Measurements from ENCODE around the gene IL10RB. TPM values are rescaled to one million over a fixed set of nuclear protein-coding genes. Genes with fewer than 3 reads are reported as not detected.

Gene IL10RB
- total and polyA plus RNA-seq, 2 of the 13 experiments (the other 11 are each of a cell fraction or from before 2014, with no cell fraction given): 17.4 to 18.2 TPM

DNA sequence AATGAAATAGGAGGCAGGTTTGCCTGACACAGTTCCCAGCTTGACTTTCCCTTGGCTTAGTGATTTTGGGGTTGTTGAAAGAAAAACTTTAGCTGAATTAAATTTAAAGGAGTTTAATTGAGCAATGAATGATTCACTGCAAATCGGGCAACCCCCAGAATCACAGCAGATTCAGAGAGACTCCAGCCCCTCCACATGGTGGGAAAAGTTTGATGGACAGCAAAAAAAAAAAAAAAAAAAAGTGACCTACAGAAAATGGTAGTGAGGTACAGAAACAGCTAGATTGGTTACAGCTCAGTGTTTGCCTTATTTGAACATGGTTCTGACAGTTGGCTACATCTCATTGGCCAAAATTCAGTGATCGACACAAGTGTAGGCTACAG is 49.0 kb upstream of the IL10RB start:
- no TSS peak for BruUV-seq (replicated peaks)
- Histone ChIP-seq H3K9ac (ENCODE audit: insufficient read depth, low read depth, low read length) (no peak overlapping the region), H3K27me3 (ENCODE audit: control insufficient read depth in 1 of 2, insufficient read depth in 2 of 2, low read length in 2 of 2) (no peaks in the 10 kb centered on the region), H2AFZ (ENCODE audit: low read length) (no peak overlapping the region), H3K9me3 (ENCODE audit: low read length) (no peaks in the 10 kb centered on the region), H3K79me2 (ENCODE audit: insufficient read depth, low read length) (no peaks in the 10 kb centered on the region), H3K4me1 (ENCODE audit: insufficient read depth, low read length) (peaks cover 46% of the 10 kb centered on the region), H3K36me3 (replicated peaks in 1 of 2; ENCODE audit: control insufficient read depth in 1 of 2, insufficient read depth in 2 of 2, low read length in 2 of 2) (no peaks in the 10 kb centered on the region), H3K4me2 (ENCODE audit: low read depth, low read length) (no peak overlapping the region), H3K27ac (ENCODE audit: extremely low read length, insufficient read depth, low read length) (no peak overlapping the region), H4K20me1 (ENCODE audit: insufficient read depth, low read length) (no peaks in the 10 kb centered on the region), H3K4me3 (replicated peaks in 1 of 3; ENCODE audit: insufficient read depth in 1 of 3, low read depth in 2 of 3, low read length in 3 of 3) (no peak overlapping the region)
- no peak for FAIRE-seq
- no peak for DNase-seq (ENCODE audit: low spot score)
- in situ Hi-C loops (cut with HindIII; ENCODE audit: extremely low pct_ligation_motif_present, low pct_unique_long_range_greater_than_20kb): no loop called here
- intact Hi-C loops (cut with micrococcal nuclease; ENCODE audit: unreplicated experiment): no loop called here
- TF ChIP-seq ZNF672 (CRISPR knock-in tag; IDR thresholded peaks at IDR 0.05) (no peak), GATAD2A (CRISPR knock-in tag; IDR thresholded peaks at IDR 0.05) (no peak), TSC22D2 (CRISPR knock-in tag; IDR thresholded peaks at IDR 0.05; ENCODE audit: borderline replicate concordance) (no peak), HNF4A (CRISPR knock-in tag; IDR thresholded peaks at IDR 0.05) (no peak), ZNF484 (CRISPR knock-in tag; IDR thresholded peaks at IDR 0.05; ENCODE audit: borderline replicate concordance, low read depth) (no peak), SRSF9 (IDR thresholded peaks at IDR 0.05; ENCODE audit: borderline replicate concordance, insufficient read depth, low read depth, low read length, poor library complexity, severe bottlenecking) (no peak), KDM1A (CRISPR knock-in tag; IDR thresholded peaks at IDR 0.05) (no peak), NR1H2 (CRISPR knock-in tag; IDR thresholded peaks at IDR 0.05; ENCODE audit: borderline replicate concordance, low read depth) (no peak)
- TF ChIP-seq, protein P1, sequence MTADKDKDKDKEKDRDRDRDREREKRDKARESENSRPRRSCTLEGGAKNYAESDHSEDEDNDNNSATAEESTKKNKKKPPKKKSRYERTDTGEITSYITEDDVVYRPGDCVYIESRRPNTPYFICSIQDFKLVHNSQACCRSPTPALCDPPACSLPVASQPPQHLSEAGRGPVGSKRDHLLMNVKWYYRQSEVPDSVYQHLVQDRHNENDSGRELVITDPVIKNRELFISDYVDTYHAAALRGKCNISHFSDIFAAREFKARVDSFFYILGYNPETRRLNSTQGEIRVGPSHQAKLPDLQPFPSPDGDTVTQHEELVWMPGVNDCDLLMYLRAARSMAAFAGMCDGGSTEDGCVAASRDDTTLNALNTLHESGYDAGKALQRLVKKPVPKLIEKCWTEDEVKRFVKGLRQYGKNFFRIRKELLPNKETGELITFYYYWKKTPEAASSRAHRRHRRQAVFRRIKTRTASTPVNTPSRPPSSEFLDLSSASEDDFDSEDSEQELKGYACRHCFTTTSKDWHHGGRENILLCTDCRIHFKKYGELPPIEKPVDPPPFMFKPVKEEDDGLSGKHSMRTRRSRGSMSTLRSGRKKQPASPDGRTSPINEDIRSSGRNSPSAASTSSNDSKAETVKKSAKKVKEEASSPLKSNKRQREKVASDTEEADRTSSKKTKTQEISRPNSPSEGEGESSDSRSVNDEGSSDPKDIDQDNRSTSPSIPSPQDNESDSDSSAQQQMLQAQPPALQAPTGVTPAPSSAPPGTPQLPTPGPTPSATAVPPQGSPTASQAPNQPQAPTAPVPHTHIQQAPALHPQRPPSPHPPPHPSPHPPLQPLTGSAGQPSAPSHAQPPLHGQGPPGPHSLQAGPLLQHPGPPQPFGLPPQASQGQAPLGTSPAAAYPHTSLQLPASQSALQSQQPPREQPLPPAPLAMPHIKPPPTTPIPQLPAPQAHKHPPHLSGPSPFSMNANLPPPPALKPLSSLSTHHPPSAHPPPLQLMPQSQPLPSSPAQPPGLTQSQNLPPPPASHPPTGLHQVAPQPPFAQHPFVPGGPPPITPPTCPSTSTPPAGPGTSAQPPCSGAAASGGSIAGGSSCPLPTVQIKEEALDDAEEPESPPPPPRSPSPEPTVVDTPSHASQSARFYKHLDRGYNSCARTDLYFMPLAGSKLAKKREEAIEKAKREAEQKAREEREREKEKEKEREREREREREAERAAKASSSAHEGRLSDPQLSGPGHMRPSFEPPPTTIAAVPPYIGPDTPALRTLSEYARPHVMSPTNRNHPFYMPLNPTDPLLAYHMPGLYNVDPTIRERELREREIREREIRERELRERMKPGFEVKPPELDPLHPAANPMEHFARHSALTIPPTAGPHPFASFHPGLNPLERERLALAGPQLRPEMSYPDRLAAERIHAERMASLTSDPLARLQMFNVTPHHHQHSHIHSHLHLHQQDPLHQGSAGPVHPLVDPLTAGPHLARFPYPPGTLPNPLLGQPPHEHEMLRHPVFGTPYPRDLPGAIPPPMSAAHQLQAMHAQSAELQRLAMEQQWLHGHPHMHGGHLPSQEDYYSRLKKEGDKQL (CRISPR knock-in tag; IDR thresholded peaks at IDR 0.05; ENCODE audit: low read depth): no peak
- TF ChIP-seq, protein P2, sequence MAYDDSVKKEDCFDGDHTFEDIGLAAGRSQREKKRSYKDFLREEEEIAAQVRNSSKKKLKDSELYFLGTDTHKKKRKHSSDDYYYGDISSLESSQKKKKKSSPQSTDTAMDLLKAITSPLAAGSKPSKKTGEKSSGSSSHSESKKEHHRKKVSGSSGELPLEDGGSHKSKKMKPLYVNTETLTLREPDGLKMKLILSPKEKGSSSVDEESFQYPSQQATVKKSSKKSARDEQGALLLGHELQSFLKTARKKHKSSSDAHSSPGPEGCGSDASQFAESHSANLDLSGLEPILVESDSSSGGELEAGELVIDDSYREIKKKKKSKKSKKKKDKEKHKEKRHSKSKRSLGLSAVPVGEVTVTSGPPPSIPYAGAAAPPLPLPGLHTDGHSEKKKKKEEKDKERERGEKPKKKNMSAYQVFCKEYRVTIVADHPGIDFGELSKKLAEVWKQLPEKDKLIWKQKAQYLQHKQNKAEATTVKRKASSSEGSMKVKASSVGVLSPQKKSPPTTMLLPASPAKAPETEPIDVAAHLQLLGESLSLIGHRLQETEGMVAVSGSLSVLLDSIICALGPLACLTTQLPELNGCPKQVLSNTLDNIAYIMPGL (CRISPR knock-in tag; IDR thresholded peaks at IDR 0.05; ENCODE audit: borderline replicate concordance in 1 of 2, low read depth in 1 of 2): no peak
- TF ChIP-seq, protein P3, sequence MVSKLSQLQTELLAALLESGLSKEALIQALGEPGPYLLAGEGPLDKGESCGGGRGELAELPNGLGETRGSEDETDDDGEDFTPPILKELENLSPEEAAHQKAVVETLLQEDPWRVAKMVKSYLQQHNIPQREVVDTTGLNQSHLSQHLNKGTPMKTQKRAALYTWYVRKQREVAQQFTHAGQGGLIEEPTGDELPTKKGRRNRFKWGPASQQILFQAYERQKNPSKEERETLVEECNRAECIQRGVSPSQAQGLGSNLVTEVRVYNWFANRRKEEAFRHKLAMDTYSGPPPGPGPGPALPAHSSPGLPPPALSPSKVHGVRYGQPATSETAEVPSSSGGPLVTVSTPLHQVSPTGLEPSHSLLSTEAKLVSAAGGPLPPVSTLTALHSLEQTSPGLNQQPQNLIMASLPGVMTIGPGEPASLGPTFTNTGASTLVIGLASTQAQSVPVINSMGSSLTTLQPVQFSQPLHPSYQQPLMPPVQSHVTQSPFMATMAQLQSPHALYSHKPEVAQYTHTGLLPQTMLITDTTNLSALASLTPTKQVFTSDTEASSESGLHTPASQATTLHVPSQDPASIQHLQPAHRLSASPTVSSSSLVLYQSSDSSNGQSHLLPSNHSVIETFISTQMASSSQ (IDR thresholded peaks at IDR 0.05; ENCODE audit: low read depth): no peak
- TF ChIP-seq, protein P3 (CRISPR knock-in tag; IDR thresholded peaks at IDR 0.05; ENCODE audit: borderline replicate concordance): no peak
- CTCF ChIA-PET (ENCODE audit: low intra/inter-chr PET ratio, low total read pairs): no interaction called here
- ATAC-seq: no peak
- POLR2A ChIA-PET: no interaction called here
- 36% methylated on average over 2 of the region's 2 CpGs for WGBS (ENCODE audit: low lambda C conversion rate)
